ENCODE measurements around the gene TPPP2. TPM values are rescaled to one million over a fixed set of nuclear protein-coding genes. Genes with fewer than 3 reads are reported as not detected.

The TPPP2 gene
- total and polyA plus RNA-seq, 9 of the 15 experiments (the other 6 are each of a cell fraction or from before 2014, with no cell fraction given), result 0.18 TPM; not detected in 8

DNA sequence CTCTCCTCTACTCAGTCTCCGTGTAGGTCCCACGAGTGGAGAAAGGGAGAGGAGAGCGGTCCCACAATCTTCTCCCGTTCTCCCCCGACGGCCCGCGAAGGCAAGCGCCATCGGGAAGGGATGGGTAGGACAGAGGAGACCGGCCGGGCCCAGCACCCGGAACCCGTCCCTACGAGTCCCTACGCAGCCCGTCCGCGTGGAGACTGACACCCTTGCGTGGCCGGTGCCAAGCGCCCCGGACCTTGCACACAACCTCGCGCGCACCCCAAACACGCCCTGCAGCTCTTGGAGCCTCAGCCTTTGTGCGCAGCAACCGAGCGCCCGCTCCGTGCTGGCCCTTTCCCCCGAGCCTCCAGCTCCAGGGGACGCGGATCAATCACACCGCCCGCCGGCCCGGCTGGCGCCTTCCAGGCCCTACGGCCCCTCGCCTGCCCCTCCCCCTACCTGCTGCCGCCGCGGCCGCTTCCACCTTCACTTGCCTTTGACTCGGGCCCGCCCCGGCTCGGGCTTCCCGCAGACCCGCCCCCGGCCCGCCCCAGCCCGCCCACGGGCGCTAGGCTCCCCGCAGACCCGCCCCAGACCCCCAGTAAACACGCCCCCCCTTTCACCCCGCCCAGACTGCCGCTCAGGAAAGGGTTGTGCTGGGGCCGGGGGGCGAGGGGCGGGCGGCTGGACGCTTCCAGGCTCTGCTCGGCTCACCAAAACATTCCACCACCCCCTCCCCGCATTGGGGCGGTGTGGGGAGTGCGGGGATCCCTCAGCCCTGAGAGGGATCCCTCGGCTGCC lies 5.2 kb upstream of the TPPP2 start, which contains the start of gene NDRG2 (continued):
- TF ChIP-seq, protein P1, sequence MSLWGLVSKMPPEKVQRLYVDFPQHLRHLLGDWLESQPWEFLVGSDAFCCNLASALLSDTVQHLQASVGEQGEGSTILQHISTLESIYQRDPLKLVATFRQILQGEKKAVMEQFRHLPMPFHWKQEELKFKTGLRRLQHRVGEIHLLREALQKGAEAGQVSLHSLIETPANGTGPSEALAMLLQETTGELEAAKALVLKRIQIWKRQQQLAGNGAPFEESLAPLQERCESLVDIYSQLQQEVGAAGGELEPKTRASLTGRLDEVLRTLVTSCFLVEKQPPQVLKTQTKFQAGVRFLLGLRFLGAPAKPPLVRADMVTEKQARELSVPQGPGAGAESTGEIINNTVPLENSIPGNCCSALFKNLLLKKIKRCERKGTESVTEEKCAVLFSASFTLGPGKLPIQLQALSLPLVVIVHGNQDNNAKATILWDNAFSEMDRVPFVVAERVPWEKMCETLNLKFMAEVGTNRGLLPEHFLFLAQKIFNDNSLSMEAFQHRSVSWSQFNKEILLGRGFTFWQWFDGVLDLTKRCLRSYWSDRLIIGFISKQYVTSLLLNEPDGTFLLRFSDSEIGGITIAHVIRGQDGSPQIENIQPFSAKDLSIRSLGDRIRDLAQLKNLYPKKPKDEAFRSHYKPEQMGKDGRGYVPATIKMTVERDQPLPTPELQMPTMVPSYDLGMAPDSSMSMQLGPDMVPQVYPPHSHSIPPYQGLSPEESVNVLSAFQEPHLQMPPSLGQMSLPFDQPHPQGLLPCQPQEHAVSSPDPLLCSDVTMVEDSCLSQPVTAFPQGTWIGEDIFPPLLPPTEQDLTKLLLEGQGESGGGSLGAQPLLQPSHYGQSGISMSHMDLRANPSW (CRISPR knock-in tag; IDR thresholded peaks at IDR 0.05), result no peak
- no peak for TF ChIP-seq NR2C2 (CRISPR knock-in tag; IDR thresholded peaks at IDR 0.05)
- peak; percentile 43 for TF ChIP-seq NR2C2 (tag; IDR thresholded peaks at IDR 0.05)
- TF ChIP-seq CBX2 (IDR thresholded peaks at IDR 0.05; ENCODE audit: insufficient read depth, low read length, poor library complexity, severe bottlenecking), result no peak
- TF ChIP-seq SMARCA4 (IDR thresholded peaks at IDR 0.05), result no peak
- peak; percentile 29; the same call in 1 of the 2 replicates for TF ChIP-seq SAFB (IDR thresholded peaks at IDR 0.05; ENCODE audit: borderline replicate concordance, low read depth, low read length)
- no peak for TF ChIP-seq ESRRB (CRISPR knock-in tag; IDR thresholded peaks at IDR 0.05; ENCODE audit: borderline replicate concordance)
- no peak for TF ChIP-seq SMAD1 (IDR thresholded peaks at IDR 0.05; ENCODE audit: low read depth, low read length, partially characterized antibody)
- no peak for TF ChIP-seq HCFC1 (IDR thresholded peaks at IDR 0.05; ENCODE audit: low read depth, low read length)
- TF ChIP-seq, protein P2, sequence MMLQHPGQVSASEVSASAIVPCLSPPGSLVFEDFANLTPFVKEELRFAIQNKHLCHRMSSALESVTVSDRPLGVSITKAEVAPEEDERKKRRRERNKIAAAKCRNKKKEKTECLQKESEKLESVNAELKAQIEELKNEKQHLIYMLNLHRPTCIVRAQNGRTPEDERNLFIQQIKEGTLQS (IDR thresholded peaks at IDR 0.05), result no peak
- TF ChIP-seq, protein P2 (CRISPR knock-in tag; conservative IDR thresholded peaks at IDR 0.05), result no peak
- TF ChIP-seq EZH2 (IDR thresholded peaks at IDR 0.05; ENCODE audit: borderline replicate concordance, low read depth, low read length), result no peak
- TF ChIP-seq, protein P3, sequence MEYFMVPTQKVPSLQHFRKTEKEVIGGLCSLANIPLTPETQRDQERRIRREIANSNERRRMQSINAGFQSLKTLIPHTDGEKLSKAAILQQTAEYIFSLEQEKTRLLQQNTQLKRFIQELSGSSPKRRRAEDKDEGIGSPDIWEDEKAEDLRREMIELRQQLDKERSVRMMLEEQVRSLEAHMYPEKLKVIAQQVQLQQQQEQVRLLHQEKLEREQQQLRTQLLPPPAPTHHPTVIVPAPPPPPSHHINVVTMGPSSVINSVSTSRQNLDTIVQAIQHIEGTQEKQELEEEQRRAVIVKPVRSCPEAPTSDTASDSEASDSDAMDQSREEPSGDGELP (CRISPR knock-in tag; IDR thresholded peaks at IDR 0.05; ENCODE audit: borderline replicate concordance), result 0 out of 2 replicates have a peak, but pooled peaks have one; percentile 32
- no peak for TF ChIP-seq SETDB1 (IDR thresholded peaks at IDR 0.05; ENCODE audit: low read length)
- TF ChIP-seq COPS2 (conservative IDR thresholded peaks at IDR 0.05), result no peak
- TF ChIP-seq, protein P4, sequence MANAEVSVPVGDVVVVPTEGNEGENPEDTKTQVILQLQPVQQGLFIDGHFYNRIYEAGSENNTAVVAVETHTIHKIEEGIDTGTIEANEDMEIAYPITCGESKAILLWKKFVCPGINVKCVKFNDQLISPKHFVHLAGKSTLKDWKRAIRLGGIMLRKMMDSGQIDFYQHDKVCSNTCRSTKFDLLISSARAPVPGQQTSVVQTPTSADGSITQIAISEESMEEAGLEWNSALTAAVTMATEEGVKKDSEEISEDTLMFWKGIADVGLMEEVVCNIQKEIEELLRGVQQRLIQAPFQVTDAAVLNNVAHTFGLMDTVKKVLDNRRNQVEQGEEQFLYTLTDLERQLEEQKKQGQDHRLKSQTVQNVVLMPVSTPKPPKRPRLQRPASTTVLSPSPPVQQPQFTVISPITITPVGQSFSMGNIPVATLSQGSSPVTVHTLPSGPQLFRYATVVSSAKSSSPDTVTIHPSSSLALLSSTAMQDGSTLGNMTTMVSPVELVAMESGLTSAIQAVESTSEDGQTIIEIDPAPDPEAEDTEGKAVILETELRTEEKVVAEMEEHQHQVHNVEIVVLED (CRISPR knock-in tag; IDR thresholded peaks at IDR 0.05), result no peak
- TF ChIP-seq, protein P5, sequence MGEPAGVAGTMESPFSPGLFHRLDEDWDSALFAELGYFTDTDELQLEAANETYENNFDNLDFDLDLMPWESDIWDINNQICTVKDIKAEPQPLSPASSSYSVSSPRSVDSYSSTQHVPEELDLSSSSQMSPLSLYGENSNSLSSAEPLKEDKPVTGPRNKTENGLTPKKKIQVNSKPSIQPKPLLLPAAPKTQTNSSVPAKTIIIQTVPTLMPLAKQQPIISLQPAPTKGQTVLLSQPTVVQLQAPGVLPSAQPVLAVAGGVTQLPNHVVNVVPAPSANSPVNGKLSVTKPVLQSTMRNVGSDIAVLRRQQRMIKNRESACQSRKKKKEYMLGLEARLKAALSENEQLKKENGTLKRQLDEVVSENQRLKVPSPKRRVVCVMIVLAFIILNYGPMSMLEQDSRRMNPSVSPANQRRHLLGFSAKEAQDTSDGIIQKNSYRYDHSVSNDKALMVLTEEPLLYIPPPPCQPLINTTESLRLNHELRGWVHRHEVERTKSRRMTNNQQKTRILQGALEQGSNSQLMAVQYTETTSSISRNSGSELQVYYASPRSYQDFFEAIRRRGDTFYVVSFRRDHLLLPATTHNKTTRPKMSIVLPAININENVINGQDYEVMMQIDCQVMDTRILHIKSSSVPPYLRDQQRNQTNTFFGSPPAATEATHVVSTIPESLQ (CRISPR knock-in tag; IDR thresholded peaks at IDR 0.05), result no peak
- 0 out of 2 replicates have a peak, but pooled peaks have one; percentile 15 for TF ChIP-seq GABPB1 (CRISPR knock-in tag; IDR thresholded peaks at IDR 0.05)
- TF ChIP-seq ELF1 (tag; IDR thresholded peaks at IDR 0.05), result no peak
- no peak for TF ChIP-seq MED1 (CRISPR knock-in tag; IDR thresholded peaks at IDR 0.05; ENCODE audit: borderline replicate concordance)

Measured in K562 (cell line).